Nucleus accumbens (tissue), 56 donors: ENCODE results near the gene HLA-A.

Experiments used
- DNase-seq, 56 donors: peaks; one replicate each; lab custom pipeline; 2025; lab: John Stamatoyannopoulos, UW

Gene HLA-A

GRCh38 chr6:29984232-29984631 is 41.9 kb downstream of the HLA-A start:
- DNase-seq = no peak

GRCh38 chr6:29984992-29985391 is 42.7 kb downstream of the HLA-A start:
- no peak for DNase-seq

GRCh38 chr6:29986179-29986781 is 43.9 kb downstream of the HLA-A start:
- no peak for DNase-seq

- no peak for DNase-seq
Observed at GRCh38 chr6:29989211-29989610, 46.9 kb downstream of the HLA-A start.

- DNase-seq = no peak
Observed at GRCh38 chr6:29990931-29991330, 48.6 kb downstream of the HLA-A start.

GRCh38 chr6:29992807-29993206 is 50.5 kb downstream of the HLA-A start:
- DNase-seq = no peak

GRCh38 chr6:29994826-29995225 is 52.5 kb downstream of the HLA-A start:
- no peak for DNase-seq

- DNase-seq = no peak
Observed at GRCh38 chr6:29995340-29995777, 53.0 kb downstream of the HLA-A start.
